CD4-positive, alpha-beta T cell treated with Interleukin-21 for 1 hour (primary cell): ENCODE data around the gene FER.
"Not testable (repeated sequence)": the region's sequence is repeated elsewhere in the genome, so short reads cannot be mapped to it uniquely, and the experiment has no call there.

Experiments
- DNase-seq: peaks from one replicate; pipeline ENCODE4 v3.0.0-alpha.2; 2020

The FER gene

GRCh38 chr5:108989761-108990392, 242.2 kb downstream of the FER start:
- no peak for DNase-seq

DNA sequence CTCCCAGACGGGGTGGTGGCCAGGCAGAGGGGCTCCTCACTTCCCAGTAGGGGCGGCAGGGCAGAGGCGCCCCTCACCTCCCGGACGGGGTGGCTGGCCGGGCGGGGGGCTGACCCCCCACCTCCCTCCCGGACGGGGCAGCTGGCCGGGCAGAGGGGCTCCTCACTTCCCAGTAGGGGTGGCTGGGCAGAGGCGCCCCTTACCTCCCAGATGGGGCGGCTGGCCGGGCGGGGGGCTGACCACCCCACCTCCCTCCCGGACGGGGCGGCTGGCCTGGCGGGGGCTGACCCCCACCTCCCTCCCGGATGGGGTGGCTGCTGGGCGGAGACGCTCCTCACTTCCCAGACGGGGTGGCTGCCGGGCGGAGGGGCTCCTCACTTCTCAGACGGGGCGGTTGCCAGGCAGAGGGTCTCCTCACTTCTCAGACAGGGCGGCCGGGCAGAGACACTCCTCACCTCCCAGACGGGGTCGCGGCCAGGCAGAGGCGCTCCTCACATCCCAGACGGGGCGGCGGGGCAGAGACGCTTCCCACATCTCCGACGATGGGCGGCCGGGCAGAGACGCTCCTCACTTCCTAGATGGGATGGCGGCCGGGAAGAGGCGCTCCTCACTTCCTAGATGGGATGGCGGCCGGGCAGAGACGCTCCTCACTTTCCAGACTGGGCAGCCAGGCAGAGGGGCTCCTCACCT, 244.8 kb downstream of the FER start:
- not testable (repeated sequence) for DNase-seq

DNA sequence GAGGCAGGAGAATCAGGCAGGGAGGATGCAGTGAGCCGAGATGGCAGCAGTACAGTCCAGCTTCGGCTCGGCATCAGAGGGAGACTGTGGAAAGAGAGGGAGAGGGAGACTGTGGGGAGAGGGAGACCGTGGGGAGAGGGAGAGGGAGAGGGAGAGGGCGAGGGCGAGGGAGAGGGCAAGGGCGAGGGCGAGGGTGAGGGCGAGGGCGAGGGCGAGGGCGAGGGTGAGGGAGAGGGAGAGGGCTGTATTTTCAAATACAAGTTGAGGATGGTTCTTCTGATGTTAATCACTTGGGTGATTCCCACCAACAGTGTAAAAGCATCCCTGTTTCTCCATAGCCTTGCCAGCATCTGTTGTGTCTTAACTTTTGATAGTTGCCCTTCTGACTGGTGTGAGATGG, 245.7 kb downstream of the FER start:
- DNase-seq: not testable (repeated sequence)

- no peak for DNase-seq
Observed at GRCh38 chr5:108997720-108998119, 250.0 kb downstream of the FER start.

DNA sequence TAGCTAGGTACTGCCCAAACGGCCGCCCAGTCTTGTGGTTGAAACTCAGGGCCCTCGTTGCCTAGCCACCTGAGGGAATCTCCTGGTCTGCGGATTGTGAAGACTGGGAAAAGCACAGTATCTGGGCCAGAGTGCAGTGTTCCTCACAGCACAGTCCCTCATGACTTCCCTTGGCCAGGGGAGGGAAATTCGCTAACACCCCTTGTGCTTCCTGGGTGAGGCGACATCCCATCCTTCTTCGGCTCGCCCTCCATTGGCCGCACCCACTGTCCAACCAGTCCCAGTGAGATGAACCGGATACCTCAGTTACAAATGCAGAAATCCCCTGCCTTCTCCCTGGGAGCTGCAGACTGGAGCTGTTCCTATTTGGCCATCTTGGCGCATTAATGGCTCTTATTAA, 250.5 kb downstream of the FER start:
- DNase-seq: no peak

DNA sequence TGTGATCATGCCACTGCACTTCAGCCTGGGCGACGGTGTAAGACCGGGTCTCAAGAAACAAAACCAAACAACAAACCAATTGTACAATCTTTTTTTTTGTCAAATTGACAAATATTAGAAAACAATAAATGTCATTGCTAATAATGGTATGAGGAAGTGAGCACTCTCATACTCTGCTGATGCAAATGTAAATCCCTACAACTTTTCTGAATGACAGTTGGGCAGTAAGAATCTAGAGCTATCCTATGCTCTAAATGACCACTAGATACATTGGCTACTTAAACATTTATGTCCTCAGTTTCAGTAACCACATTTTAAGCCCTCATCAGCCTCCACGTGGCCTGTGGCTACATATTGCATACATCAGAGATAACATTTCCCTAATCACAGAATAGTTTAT, 256.2 kb downstream of the FER start:
- DNase-seq: no peak

DNA sequence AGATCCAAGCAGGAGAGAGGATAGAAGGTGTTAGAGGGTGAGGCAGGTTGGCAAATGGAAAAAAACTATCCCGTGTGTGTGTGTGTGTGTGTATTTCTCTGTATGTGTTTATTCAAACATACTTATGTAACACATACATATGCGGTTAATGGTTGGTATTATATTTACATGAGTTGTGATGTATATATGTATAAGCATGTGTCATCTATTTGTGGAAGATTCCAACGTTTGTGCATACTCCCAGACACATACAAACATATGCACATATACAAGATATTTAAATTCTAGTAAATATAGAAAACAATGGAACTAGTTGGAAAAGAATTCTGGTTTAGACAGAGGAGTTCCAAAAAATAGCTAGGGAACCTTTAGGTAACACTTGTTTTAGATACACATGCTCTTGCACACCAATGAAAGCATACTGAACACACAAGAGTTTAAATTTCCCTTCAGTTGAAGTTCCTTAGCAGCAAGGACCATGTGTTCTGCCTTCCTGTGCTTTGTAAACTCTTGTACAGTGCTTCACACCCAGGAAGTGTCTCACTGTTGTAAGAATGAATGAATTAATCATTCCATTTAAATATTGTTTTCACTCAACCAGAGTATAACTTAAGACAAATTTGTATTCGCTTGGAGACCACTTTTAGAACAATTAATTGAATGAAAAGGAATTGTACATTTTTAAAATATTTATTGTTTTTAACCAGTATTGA, 257.8 kb downstream of the FER start:
- no peak for DNase-seq

DNA sequence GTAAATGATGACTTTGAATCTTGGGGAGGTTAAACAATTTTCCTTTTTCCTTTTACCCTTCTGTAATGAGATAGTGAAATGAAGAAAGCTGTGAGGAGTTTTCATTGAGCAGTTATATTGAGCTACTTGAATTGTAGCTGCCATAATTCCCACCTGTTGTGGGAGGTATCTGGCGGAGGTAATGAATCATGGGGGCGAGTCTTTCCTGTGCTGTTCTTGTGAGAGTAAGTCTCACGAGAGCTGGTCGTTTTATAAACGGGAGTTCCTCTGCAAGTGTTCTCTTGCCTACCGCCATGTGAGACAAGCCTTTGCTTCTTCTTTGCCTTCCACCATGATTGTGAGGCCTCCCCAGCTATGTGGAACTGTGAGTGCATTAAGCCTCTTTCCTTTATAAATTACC, 258.4 kb downstream of the FER start:
- no peak for DNase-seq

DNA sequence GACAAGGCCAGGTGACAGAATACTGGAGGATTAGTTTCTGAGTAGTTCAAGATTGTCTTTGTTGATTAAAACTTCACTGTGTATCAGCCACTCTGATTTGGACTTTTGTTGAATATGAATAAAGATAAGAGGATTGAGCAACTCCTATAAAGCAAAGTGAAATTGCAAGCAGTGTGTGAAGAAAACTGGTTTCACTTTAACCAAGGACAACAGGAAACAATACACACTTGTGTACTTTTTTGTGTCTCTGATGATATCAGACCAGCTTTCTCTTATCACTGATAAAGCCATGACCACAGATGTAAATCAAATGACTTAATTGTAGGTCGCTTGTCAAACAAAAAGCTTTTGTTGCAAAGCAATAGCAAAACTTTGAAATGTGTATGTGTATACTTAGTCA, 268.6 kb downstream of the FER start:
- DNase-seq: peak; percentile 1

GRCh38 chr5:109022056-109022455, 274.4 kb downstream of the FER start:
- no peak for DNase-seq

- DNase-seq: not testable (repeated sequence)
Observed at GRCh38 chr5:109025729-109026128, 278.0 kb downstream of the FER start.

- DNase-seq: no peak
Observed at GRCh38 chr5:109027983-109028607, 280.4 kb downstream of the FER start.

DNA sequence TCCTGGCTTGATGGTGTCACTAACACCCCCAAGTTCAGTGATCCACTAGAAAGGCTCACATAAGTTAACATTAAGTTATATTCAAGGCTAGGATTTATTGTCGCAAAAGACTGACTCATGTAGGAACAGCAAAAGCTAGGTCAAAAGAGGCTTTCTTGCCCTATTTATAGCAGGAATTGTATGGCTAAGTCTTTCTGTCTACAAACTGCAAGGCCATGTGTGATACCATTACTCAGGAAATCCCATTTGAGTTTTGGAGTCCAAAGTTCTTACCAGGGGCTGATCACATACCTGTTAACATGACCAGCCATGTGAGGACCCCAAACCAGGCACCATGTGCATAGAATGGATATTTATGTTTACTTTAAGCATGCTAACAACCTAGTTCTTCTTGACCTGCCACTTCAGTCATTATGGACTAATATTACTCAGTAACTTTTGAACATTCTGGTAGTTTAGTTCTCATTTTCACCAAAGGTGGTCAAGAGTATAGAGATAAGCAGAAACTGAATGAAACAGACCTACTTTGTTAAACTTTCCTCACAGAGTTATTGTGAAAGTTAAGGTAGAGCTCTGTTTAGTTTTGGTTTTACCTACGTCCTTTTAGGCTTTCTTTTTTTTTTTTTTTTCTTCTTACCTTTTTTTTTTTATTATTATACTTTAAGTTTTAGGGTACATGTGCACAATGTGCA, 281.1 kb downstream of the FER start:
- DNase-seq: no peak

GRCh38 chr5:109029847-109030246, 282.1 kb downstream of the FER start:
- no peak for DNase-seq

DNA sequence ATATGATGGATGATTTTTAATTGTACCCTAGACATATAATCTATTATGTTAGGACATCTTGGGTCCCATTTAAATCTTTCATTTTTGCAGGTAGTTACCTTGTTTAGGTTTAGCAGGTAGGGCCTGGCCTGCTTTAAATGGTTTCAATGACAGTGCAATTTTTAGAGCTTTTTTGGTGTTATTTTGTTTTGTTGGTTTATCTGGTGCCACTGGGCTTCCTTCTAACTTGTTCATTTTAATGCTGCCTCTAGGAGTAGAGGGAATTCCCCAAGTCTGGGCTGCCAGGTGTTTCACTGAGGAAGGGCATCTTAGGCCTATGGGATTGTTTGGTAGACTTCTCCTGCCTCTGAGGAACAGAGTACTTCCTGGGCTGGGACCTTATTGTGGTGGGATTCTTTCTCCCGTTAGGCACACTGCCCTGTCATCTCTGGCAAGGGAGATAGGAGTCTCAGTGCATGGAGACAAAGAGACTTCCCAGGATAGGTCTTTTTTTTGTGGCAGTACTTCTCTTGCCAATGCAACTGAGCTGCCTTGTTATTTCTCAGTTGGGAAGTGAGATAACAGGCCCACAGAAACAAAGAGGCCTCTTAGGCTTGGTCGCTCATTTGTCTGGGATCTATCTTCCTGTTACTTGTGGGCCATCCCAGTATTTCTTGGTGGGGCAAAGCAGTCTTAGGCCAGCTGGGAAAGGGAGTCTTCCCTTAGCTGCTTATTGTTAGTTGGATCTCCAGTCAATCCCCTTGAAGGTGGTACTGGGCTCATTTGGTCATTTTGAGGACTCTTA, 282.9 kb downstream of the FER start:
- no peak for DNase-seq

DNA sequence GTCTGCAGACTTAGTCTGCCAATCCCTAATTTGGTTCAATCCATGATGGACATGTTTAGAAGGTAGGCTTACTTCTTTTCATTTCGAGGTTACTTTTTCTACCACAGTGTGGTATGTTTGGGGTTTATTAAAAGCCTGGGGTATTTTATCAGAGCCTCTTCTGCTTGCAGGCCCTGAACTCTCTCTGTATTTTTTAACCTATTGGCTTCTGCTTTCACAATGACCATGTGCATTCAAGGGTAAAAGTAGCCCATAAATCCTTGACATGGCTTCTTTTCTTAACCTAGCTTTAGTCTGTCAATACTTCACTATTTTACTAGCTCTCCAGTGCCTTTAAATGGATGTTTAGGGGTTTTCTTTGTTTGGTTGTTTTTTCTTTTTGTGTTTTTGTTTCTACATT, 286.6 kb downstream of the FER start:
- DNase-seq: no peak

DNA sequence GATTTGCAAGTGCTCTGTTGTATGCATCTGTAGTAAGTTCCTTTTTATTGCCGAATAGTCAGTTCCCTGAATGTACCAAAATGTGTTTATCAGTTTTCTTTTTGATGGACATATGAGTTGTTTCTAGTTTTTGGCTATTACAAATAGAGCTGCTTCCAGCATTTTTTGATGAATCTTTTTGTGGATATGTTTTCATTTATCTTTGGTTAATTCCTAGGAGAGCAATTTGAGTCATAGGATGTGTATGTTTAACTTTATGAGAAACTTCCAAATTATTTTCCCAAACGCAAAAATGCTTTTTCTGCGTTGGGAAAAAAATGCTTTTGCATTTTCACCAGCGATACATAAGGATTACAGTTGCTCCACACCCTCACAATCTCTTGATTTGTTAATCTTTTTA, 287.7 kb downstream of the FER start:
- DNase-seq: no peak

DNA sequence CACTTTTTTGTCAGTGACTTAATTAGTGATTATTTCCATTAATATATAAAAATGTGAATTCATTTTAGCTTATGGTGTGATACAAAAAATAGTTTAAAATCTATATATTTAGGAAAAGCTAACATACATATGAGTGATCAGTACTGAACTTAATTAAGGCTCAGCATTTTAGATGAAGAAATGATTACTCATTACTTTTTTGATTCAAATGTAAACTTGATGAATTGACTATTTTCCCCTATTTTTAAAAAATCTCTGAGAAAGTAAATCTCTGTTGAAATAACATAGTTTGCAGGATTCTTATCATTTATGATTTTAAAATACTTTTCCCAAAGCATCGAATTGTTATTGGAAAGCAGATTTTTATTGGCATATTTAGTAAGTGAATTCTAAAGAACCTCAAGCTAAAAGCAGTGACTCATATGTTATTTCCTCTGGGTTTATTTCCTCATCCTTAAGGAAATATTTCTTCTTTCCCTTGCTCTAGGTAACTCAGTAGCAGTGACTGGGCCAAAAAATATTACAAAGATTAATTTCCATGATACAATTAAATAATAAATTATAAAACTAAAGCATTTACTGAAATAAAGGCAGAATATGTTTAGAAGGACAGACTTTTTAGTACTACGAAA, 290.6 kb downstream of the FER start:
- DNase-seq: no peak

GRCh38 chr5:109041317-109041716, 293.6 kb downstream of the FER start:
- DNase-seq: no peak

GRCh38 chr5:109045710-109046109, 298.0 kb downstream of the FER start:
- no peak for DNase-seq

DNA sequence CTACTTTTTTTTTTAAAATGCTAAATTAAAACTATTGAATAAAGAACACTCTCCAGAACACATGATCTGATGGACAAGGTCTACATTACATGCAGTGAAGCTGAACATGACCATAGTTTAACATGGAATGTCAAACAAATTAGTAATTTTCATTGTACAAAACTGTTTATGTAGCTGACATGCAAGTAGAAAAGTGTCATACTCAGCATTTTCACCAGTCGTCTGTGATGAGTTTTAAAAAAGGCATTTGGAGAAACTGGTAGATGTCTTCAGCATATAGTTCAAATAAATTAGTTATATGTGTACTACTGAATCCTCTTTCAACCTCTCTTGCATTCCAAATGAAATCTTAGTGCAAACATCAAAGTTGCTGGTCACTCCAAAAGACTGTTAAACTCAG, 301.9 kb downstream of the FER start:
- DNase-seq: no peak

DNA sequence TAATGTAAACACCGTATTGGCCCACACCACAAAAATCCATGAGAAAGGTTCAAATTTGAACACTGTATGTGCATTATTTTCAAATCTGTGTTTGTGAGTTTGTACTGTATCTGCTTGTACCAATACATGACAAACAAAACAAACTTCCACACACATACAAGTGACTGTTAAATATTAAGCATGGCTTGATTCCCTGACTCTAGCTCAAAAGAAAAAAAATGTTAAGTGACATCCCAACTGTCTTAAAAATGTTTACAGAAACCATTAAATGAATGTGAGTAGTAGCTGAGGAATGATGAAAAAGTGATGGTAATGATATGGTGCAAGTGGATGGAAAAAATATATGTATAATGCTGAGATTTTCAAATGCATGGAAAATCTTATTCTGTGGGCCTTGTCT, 302.6 kb downstream of the FER start:
- DNase-seq: not testable (repeated sequence)
